GM23248 (cell line): ENCODE data around the gene NAPA.

Experiments
- EZH2 ChIP-seq: fragments of 200-600 bp; sonication (generic); IDR thresholded peaks from 2 replicates; pipeline ENCODE4 v1.6.1; 2018; ENCODE audit warnings: antibody characterized with exemption, mild to moderate bottlenecking; ENCODE audit not compliant: insufficient read depth, poor library complexity, severe bottlenecking
- EZH2phosphoT487 ChIP-seq: fragments of 200-600 bp; sonication (generic); IDR thresholded peaks from 2 replicates; pipeline ENCODE4 v1.6.1; 2018; ENCODE audit warnings: antibody characterized with exemption, moderate library complexity, mild to moderate bottlenecking, low read depth; ENCODE audit not compliant: insufficient read depth

DNA sequence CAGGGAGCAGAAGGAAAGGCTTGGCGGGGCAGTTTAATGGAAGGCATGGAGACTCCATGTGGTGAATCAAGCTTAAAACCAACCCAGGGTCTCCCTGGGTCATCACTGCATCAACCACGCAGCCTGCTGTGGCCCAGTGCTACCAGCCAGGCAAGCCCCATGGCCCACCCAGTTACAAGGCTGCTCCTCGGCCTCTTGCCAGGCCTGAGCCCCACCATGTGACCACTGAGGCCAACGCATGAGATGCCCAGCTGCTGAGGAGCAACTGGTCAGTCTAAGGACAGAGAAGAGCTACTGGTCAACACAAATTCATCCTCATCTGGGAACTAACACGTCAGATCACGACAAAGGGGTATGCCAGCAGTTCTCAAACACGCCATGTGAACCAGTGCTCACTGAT lies 15.5 kb downstream of the NAPA start:
- TF ChIP-seq EZH2 (no peak), EZH2phosphoT487 (no peak)
